T-helper 1 cell treated with Interleukin-12 subunit alpha and Interleukin-12 subunit beta and Interleukin-4 antibody, amounts not matched to agents 30 ng/mL and 1 ng/mL, for 36 hours (primary cell): Measurements from ENCODE around the gene BEAN1. TPM values are rescaled to one million over a fixed set of nuclear protein-coding genes. Genes with fewer than 3 reads are reported as not detected.
"Not testable (repeated sequence)": the region's sequence is repeated elsewhere in the genome, so short reads cannot be mapped to it uniquely, and the experiment has no call there.

Experiments
- intact Hi-C: fragments of 100-400 bp; cut with micrococcal nuclease; formaldehyde crosslinking; loops from one replicate; pipeline ENCODE4 v1.15.1; 2024
- total RNA-seq: library from RNA; stranded (reverse); gene quantifications from 2 replicates; pipeline ENCODE4 v1.2.3, GENCODE V29; 2022

The BEAN1 gene
- total RNA-seq, 1 donor from 2014 or later: not detected

- intact Hi-C loops: no loop called here
Observed at GRCh38 chr16:66503030-66503429, 75.9 kb downstream of the BEAN1 start.

- intact Hi-C loops: no loop called here
Observed at GRCh38 chr16:66503612-66504011, 76.5 kb downstream of the BEAN1 start.

GRCh38 chr16:66507731-66508239 lies 80.7 kb downstream of the BEAN1 start:
- intact Hi-C loops: no loop called here

DNA sequence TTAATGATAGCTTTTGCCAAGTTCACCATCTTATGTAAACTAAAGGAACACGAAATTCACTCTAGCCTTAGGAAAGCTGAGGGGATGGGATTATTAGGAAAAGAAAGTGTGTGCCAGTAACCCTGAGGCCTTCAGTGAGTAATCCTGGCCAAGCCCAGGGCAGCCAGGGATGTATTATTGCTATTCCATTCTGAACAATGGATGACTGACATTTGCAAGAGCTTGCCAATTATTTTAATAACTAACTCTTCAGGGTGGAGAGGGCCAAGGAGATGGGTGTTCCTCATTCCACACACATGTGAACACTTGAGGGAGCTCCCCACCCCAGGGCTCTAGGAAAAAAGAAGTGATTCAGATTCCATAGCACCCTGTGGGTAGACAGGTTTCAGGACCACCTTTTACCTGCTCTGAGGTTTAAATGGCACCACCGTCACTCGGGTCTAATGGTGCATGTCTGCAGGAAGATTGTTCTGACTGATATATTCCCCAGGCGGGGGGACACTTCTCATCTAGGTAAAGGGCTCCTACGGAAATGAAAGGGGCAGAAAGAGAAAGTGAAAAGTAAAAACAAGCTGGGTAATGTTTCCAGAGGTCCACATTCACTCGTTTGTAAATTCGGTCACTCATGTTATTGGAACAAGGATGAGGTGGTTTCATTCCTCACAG lies 81.3 kb downstream of the BEAN1 start:
- intact Hi-C loops: no loop called here

GRCh38 chr16:66508914-66509496 lies 81.9 kb downstream of the BEAN1 start:
- intact Hi-C loops: no loop called here

DNA sequence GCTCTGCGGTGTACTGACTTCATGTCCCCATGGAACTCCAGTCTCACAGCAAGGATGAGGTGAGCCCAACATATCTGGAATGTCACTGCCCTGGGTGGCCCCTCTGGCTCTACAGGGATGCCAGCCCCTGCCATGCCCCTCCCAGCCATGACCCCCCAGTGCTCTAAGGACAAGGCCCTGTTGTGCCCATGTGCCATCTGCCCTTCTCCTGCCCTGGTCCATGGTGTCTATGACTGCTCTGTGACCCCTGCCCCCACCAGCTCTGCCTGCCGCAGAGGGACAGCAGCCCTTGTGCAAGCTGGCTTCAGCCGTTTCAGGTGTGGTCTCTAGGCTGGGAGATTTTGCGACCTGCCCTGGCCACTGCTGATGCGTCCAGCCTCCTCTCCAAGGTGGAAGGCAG lies 82.5 kb downstream of the BEAN1 start:
- intact Hi-C loops: no loop called here

DNA sequence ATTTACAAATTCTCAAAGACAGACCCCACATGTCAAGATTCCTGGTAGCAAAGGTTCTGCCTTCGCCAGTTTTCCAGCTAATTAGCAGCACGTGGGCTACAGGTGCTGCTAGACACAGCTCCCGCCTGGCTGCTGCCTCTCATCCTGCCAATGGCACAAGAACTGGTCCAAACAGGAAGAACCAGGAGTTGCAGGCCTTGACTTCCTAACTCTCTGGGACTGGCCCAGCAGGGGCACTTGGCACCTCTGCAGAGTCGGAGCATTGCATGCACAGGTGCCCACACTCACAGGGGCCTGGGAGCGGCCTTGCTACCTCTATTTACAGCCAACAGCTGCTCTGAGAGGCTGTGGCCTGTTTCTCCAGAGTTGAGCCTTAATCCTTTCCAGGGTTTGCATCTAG lies 83.2 kb downstream of the BEAN1 start:
- intact Hi-C loops: no loop called here

- intact Hi-C loops: no loop called here
Observed at GRCh38 chr16:66510711-66511601, 83.9 kb downstream of the BEAN1 start.

DNA sequence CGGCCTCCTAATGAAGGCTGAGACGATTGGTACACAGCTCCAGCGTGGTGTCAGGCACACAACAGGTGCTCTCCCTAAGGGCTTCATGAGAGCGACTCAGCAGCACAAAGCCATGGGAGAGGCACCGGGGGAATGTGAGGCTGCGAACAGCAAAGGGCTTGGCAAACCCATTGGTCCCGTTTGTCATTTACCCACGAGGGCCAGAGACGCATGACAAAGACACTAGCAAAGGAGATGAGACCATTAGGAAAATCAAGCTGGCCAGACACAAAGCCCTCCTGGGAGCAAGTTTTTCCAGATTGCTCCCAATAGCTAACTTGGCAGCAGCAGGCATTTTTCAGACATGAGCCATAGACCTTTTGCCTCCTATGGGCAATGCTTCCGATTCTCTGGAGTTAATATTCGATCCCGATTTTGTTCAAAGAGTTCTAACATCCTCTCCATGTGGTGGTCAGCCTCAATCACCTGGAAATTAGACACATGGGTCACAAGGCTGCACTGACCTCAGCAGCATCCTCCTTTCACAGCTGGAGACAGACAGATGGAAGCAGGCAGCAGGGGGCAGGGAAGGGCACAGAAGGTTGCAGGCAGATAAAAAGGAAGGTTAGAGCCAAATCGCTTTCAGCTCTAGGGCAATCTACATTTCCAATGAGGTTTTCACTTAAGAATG lies 84.6 kb downstream of the BEAN1 start:
- intact Hi-C loops: no loop called here

- intact Hi-C loops: no loop called here
Observed at GRCh38 chr16:66512272-66513110, 85.4 kb downstream of the BEAN1 start.

GRCh38 chr16:66513111-66513723 lies 86.1 kb downstream of the BEAN1 start:
- intact Hi-C loops: no loop called here

DNA sequence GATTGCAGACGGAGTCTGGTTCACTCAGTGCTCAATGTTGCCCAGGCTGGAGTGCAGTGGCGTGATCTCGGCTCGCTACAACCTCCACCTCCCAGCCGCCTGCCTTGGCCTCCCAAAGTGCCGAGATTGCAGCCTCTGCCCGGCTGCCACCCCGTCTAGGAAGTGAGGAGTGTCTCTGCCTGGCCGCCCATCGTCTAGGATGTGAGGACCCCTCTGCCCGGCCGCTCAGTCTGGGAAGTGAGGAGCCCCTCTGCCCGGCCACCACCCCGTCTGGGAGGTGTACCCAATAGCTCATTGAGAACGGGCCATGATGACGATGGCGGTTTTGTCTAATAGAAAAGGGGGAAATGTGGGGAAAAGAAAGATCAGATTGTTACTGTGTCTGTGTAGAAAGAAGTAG lies 87.3 kb downstream of the BEAN1 start:
- intact Hi-C loops: not testable (repeated sequence)

DNA sequence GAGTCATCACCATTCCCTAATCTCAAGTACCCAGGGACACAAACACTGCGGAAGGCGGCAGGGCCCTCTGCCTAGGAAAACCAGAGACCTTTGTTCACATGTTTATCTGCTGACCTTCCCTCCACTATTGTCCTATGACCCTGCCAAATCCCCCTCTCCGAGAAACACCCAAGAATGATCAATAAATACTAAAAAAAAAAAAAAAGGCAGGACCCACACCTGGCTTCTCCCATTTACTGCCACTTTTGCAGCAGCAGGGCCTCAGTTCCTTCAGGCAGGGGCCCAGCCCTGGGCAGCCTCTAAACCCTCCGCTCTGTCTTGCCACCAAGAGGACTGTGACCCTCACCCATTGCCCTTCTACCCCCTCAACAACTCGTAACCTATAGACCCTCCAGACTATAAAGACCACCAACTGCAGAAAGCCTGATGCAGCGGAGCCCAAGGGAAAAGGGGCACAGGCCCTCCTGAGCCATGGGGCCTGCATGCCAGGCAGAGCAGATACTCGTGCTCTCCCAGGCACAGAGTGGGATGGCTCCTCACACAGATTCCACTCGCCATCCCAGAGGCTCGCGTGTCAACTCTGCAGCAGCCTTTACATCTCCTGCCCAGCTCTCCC lies 88.0 kb downstream of the BEAN1 start:
- intact Hi-C loops: not testable (repeated sequence)

DNA sequence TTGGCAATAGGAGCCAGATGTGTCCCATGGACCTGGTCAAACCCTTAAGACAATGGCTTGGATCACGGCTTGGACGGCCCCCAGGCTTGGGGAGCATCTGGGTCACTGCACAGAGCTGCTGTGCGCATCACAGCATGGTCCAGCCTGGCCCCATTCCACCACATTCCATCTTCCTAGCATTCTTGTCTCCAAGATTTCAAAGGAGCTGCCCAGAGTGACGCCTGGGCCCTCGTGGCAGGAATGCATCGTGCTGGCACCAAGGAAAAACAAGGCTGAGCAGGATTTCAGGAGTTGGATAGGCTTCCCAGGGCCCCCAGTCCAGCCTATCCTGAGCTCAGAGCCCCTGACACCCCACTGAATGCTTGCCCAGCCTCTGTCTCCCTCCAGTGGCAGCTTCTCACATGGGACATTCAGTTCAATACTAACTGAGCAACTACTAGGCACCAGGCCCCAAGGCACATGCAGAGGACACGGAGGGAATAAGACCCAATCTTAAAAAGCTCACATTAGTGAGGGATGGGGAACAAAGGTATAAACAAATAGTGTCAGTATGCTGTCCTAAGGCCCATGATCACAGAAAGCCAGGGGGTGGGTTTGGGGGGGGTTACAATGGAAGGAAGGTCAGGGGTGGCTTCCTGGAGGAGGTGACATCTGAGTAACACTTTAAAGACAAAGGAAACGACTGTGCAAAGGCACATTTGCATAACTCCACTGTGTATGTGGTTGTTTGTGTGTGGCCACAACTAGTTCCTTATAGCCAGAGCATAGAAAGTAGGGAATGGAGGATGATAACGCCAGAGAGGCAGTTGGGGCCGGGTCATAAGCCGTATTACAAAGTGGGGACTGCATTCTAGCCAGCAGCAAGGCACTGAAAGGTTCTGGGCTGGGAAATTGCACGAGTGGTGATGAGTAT lies 88.8 kb downstream of the BEAN1 start:
- intact Hi-C loops: loop anchor here (1.0 to 2.0 kb wide), 8 partner anchors 8 to 357 kb away; partner anchors contain the start of genes CKLF, CMTM4 and DYNC1LI2

GRCh38 chr16:66516509-66516807 lies 89.4 kb downstream of the BEAN1 start:
- intact Hi-C loops: loop anchor here (1.0 to 2.0 kb wide), 8 partner anchors 8 to 356 kb away; partner anchors contain the start of genes CKLF, CMTM4 and DYNC1LI2

- intact Hi-C loops: loop anchor here (1.0 to 2.0 kb wide), 9 partner anchors 7 to 356 kb away; partner anchors contain the start of genes CKLF, CMTM3, CMTM4 and DYNC1LI2
Observed at GRCh38 chr16:66516808-66517585, 89.9 kb downstream of the BEAN1 start.

GRCh38 chr16:66517586-66518263 lies 90.6 kb downstream of the BEAN1 start:
- intact Hi-C loops: loop anchor here (1.0 to 2.0 kb wide), 4 partner anchors 87 to 355 kb away; partner anchors contain the start of genes CMTM3, CMTM4 and DYNC1LI2
